Activated CD4-positive, alpha-beta T cell treated with anti-CD3 and anti-CD28 coated beads for 1 hour (primary cell): Measurements from ENCODE around the gene HMG20B.

Experiments
- DNase-seq: peaks from one replicate; pipeline ENCODE4 v3.0.0-alpha.2; 2020

HMG20B gene

GRCh38 chr19:3608079-3608641, 35.4 kb downstream of the HMG20B start:
- DNase-seq = no peak

DNA sequence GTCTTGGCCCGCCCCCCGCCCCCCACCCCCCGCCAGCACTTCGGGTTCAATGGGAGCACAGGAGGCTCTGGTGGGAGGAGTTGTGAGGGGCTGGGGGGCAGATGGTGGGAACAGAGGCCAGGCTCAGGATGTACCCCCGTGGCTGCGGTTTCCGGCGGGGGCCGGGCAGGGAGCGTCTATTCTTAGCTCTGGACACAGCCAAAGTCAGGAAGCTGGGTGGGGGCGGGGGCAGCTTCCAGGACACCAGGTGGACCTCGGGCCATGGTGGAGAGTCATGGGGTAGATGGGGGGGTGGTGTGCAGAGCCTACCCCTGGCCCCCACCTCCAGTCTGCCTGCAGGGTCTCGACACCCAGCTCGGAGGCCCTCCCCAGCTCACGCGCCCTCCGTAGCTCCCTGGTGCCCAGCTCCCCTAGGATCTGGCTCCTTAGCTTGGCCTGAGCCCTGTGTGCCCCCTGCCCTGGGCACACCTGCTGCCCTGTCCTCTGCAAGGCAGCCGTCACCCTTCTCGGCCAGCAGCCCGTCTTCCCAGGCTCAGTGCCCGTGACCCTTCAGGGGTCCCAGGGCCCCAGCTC, 36.1 kb downstream of the HMG20B start:
- DNase-seq = no peak

- DNase-seq = no peak
Observed at GRCh38 chr19:3609779-3610719, 37.3 kb downstream of the HMG20B start.

DNA sequence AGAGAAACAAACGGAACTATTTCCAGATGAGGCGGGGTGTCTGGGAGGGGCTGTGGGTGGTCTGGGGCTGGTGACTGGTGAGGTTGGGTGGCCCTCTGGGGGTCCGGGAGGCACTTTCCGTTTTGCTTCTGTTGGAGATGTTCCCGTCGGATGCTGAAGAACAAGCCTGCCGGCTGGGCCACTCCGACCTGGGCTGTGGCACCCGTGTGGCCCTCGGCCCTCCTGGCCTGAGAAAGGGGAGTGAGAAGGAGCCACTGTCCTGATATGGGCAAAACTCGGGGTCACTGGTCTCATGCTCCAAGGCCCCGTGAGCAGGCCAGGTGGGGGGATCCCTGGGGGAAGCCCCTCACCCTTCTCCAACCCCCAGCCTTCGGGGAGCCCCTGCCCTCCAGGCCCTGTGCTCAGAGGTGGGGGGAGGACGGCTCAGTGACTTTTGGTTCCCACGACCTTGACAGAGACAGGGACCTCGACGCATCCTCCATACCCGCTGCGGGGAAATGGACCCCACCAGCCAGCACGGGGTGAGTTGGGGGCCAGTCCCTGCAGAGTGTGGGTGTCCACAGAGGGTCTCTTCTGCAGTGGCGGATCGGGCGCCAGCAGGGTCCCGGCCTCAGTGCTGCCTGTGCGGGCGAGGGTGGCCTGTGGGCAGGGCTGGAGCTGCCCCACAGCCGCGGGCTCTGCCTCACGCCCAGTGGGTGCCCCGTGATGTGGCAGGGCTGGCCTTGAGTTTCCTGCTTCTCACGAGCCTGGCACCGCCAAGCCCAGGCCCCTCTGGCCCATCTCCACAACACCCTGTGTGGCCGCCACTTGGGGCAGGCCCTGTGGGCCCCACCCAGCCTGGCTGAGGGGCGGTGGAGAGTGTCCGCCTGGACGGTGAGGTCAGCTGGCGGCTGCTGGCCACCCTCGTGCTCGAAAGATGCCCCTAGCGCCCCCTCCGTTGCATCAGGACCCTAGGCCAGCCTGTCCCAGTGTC, 38.3 kb downstream of the HMG20B start:
- DNase-seq = no peak

DNA sequence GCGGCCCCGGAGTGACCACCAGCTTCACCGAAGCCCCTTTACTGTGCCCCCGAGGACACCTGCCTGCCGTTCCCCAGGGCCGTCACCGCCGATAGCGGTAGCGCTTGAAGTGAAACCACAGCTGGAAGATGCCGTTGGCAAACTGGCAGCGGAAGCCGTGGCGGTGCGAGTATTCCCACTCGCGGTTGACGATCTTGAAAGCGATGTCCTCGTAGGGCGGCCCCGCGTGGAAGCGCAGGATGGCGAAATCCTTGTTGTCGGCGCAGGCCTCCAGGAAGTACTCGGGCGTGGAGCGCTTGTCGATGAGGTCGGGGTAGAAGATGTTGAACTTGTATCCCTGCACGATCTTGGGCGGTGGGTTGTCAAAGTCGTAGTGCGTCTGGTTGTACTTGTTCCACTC, 39.1 kb downstream of the HMG20B start:
- no peak for DNase-seq

GRCh38 chr19:3612330-3612729, 39.6 kb downstream of the HMG20B start:
- no peak for DNase-seq

GRCh38 chr19:3612901-3613741, 40.4 kb downstream of the HMG20B start:
- no peak for DNase-seq

- DNase-seq = no peak
Observed at GRCh38 chr19:3613818-3614661, 41.3 kb downstream of the HMG20B start.

- no peak for DNase-seq
Observed at GRCh38 chr19:3614858-3615505, 42.2 kb downstream of the HMG20B start.

- DNase-seq = no peak
Observed at GRCh38 chr19:3615524-3616135, 42.9 kb downstream of the HMG20B start.

GRCh38 chr19:3617463-3617862, 44.7 kb downstream of the HMG20B start:
- DNase-seq = no peak

GRCh38 chr19:3618144-3618810, 45.5 kb downstream of the HMG20B start:
- peak; percentile 31 for DNase-seq

DNA sequence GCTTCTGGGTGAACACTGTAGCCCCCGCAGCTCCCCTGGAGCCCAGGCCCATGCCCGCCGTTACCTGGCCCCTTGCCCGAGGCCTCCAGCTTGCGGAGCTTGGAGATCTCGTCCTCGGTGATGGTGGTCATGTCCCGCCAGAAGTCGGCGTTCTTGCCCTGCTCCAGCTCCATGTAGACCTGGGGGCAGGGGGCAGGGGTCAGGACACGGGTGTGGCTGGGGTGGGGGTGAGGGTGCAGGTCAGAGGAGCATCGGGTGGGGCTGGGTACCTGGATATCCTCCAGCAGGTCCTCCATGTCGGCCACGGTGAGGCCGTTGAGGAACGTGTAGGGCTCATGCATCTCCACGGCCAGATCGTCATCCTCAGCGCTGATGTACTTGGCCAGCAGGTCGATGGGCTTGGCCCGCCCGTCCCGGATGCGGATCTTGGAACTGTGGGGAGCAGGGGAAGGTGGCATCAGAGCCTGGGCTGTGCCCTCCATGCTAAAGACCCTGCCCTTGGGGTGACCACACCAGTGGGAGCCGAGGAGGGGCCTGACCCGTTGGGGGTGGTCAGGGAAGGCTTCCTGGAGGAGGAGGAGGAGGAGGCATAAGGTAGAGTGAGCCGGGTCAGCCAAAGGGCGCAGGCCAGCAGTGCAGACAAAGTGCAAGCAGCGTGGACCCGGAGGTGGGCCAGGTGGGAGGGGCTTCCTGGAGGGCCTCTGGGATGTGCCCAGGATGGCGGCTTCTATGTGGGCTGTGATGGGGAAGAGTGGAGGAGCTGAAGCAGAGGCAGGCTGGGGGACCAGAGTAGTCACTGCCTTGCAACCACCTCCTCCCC, 46.3 kb downstream of the HMG20B start:
- no peak for DNase-seq

DNA sequence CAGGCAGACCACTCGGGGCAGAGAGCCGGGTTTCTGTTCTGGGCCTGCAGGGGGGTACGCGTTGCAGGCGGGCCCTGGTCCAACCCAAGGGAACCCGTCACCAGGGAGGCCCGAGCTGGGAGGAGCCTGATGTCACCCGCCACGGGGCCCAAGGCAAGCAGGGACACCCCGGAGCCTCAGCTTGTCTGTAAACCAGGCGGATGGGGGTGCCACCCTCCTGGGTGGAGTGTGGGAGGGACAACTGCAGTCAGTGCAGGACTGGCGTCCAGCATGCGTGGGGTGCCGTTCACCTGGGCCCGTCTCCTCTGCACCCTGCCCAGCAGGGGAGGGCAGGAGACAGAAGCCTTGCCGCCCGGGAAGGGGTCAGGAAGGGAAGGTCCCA, 46.9 kb downstream of the HMG20B start:
- no peak for DNase-seq

GRCh38 chr19:3620145-3620816, 47.5 kb downstream of the HMG20B start:
- no peak for DNase-seq

DNA sequence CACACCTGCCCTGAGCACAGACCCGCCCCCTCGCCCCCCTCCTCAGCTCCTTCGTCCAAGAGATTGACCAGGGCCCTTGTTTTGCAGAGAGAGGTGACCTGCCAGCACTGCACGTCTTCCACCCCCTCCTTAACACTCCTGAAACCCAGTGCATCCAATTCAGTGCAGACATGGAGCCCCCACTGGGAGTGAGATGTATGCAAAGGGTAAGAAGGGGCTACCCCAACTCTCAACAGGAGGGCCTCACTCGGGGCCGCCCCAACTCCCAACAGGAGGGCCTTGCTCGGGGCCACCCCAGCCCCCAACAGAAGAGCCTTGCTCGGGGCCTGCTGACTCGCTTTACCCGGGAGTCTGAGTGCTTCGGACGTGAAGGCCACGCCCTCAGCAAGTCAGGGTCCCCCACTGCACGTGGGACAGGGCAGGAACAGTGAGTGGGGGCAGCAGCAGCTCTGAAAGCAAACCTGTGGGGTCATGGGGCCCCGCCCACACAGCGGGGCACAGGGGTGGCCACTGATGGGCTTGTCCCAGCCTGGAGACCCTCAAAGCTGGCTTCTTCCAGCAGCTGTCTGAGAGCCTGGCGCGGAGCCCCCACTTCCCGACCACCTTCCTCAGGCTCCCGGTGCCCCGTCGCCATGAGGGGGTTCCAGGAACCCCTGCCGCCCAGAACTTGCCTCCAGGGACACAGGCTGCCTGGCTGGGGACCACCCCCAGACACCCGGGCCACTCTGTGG, 48.2 kb downstream of the HMG20B start:
- no peak for DNase-seq

GRCh38 chr19:3621689-3622088, 48.9 kb downstream of the HMG20B start:
- no peak for DNase-seq
